K562 (cell line): Measurements from ENCODE around the gene RASD2. TPM values are rescaled to one million over a fixed set of nuclear protein-coding genes. Genes with fewer than 3 reads are reported as not detected.

Source experiments
- ATAC-seq: fragments of 200-7000 bp; cut with Tn5 transposase; 3 replicates; pipeline ENCODE4 v1.9.1; 2020; ENCODE audit warnings: moderate library complexity
- BruUV-seq: library from RNA; stranded (reverse); fragments of 400-500 nt; replicated peaks from 2 replicates; lab custom pipeline; 2021; lab: Mats Ljungman, UMichigan
- CTCF ChIA-PET: fragments of 300-600 bp; formaldehyde crosslinking; extraction: SDS; loops from one replicate; lab custom pipeline; 2021; ENCODE audit warnings: low intra/inter-chr PET ratio; lab: Yijun Ruan, JAX
- POLR2A ChIA-PET: fragments of 300-600, 350-650 bp; sonication (Branson Sonifier 250); formaldehyde crosslinking; extraction: SDS; loops from one replicate; lab custom pipeline; 2021; ENCODE audit warnings: antibody characterized with exemption, inconsistent platforms; lab: Yijun Ruan, JAX
- DNase-seq, 4 experiments: peaks; one replicate each; pipeline versions ENCODE4 v3.0.0 to v3.0.0-alpha.2; 2011 to 2018; ENCODE audit warnings: low spot score in 3 of 4, mixed read lengths in 3 of 4; ENCODE audit errors: extremely low read depth in 1 of 4
- FAIRE-seq: peaks from 2 replicates; lab custom pipeline; 2011; peaks lifted over from hg19 to GRCh38; lab: Jason Lieb, UNC
- H2AFZ ChIP-seq: 2 replicates; pipeline ENCODE4 v1.6.0; 2011; ENCODE audit warnings: low read depth, low read length, control low read depth, inconsistent platforms
- H3K27ac ChIP-seq: fragments of 200-600 bp; 3 replicates; pipeline ENCODE4 v1.8.0; 2011; ENCODE audit warnings: low read depth, mild to moderate bottlenecking, control low read depth, inconsistent platforms, low read length, moderate library complexity, mixed read lengths; ENCODE audit errors: extremely low read depth
- H3K27me3 ChIP-seq, 2 experiments: fragments of 300-600 bp in 1 of 2; 2 replicates in 1 of 2; 3 replicates in 1 of 2; pipeline versions ENCODE4 v1.6.0 to v1.8.0; 2011; ENCODE audit warnings: inconsistent platforms in 2 of 2, low read length in 2 of 2, mild to moderate bottlenecking in 1 of 2, mixed read lengths in 1 of 2, moderate library complexity in 1 of 2; ENCODE audit not compliant: control insufficient read depth in 2 of 2, insufficient read depth in 2 of 2
- H3K36me3 ChIP-seq: fragments of 300-600 bp; 3 replicates; pipeline ENCODE4 v1.8.0; 2011; ENCODE audit warnings: mild to moderate bottlenecking, low read length, inconsistent platforms; ENCODE audit not compliant: control insufficient read depth, insufficient read depth
- H3K4me1 ChIP-seq, 2 experiments: fragments of 200-600 bp in 1 of 2; replicated peaks in 1 of 2; 2 replicates in 1 of 2; 3 replicates in 1 of 2; pipeline versions ENCODE4 v1.5.1 to v1.8.0; 2011; ENCODE audit warnings: inconsistent platforms in 2 of 2, low read length in 2 of 2, mild to moderate bottlenecking in 1 of 2, mixed read lengths in 1 of 2, moderate library complexity in 1 of 2; ENCODE audit not compliant: control insufficient read depth in 2 of 2, insufficient read depth in 2 of 2
- H3K4me2 ChIP-seq: 2 replicates; pipeline ENCODE4 v1.6.1; 2011; ENCODE audit warnings: low read length, control low read depth, inconsistent platforms, mixed read lengths; ENCODE audit not compliant: insufficient read depth
- H3K4me3 ChIP-seq: fragments of 200-600 bp; sonication (generic), shearing (Covaris generic); 2 replicates; pipeline ENCODE4 v1.5.1; 2016; ENCODE audit warnings: control low read depth, inconsistent platforms
- H3K79me2 ChIP-seq: fragments of 200-600 bp; 3 replicates; pipeline ENCODE4 v1.8.0; 2011; ENCODE audit warnings: low read length, inconsistent platforms; ENCODE audit not compliant: control insufficient read depth, insufficient read depth
- H3K9ac ChIP-seq, 2 experiments: 2 replicates each; pipeline versions ENCODE4 v1.6.0 to v1.6.1; 2011; ENCODE audit warnings: low read depth in 2 of 2, low read length in 2 of 2, control low read depth in 1 of 2, inconsistent platforms in 1 of 2, mild to moderate bottlenecking in 1 of 2, mixed read lengths in 1 of 2; ENCODE audit not compliant: insufficient read depth in 1 of 2
- H3K9me1 ChIP-seq: one replicate; pipeline ENCODE4 v1.6.0; 2011; ENCODE audit warnings: inconsistent platforms, mild to moderate bottlenecking, low read length, moderate library complexity; ENCODE audit not compliant: control insufficient read depth, insufficient read depth
- H3K9me3 ChIP-seq: replicated peaks from 2 replicates; pipeline ENCODE4 v1.5.1; 2011; ENCODE audit warnings: low read depth, low read length, inconsistent platforms; ENCODE audit not compliant: control insufficient read depth, insufficient read depth
- H4K20me1 ChIP-seq: replicated peaks from 2 replicates; pipeline ENCODE4 v1.6.1; 2011; ENCODE audit warnings: low read length, inconsistent platforms, mixed read lengths; ENCODE audit not compliant: control insufficient read depth, insufficient read depth
- ARNT ChIP-seq, 2 experiments: fragments of 450-650 bp; IDR thresholded peaks; 2 replicates each; pipeline ENCODE4 v1.6.1; 2016; ENCODE audit warnings: mild to moderate bottlenecking in 1 of 2
- CBX2 ChIP-seq: fragments of 200-600 bp; sonication (generic); IDR thresholded peaks from one replicate; pipeline ENCODE4 v1.6.1; 2012; ENCODE audit warnings: mild to moderate bottlenecking, low read length, inconsistent platforms; ENCODE audit not compliant: insufficient read depth, poor library complexity, severe bottlenecking
- CUX1 ChIP-seq: fragments of 200-800 bp; sonication (Bioruptor generic); IDR thresholded peaks from 2 replicates; pipeline ENCODE4 v1.6.1; 2016; ENCODE audit warnings: missing genetic modification characterization, missing compliant biosample characterization
- HDAC8 ChIP-seq: fragments of 450-650 bp; IDR thresholded peaks from 2 replicates; pipeline ENCODE4 v1.6.1; 2016; ENCODE audit warnings: mild to moderate bottlenecking, missing genetic modification characterization, moderate library complexity, missing compliant biosample characterization
- HNRNPL ChIP-seq: fragments of 200-400 bp; formaldehyde crosslinking; IDR thresholded peaks from 2 replicates; pipeline ENCODE4 v1.6.1; 2017; ENCODE audit warnings: low read depth, mild to moderate bottlenecking, low read length
- LCOR ChIP-seq: sonication (generic); formaldehyde crosslinking; IDR thresholded peaks from 2 replicates; pipeline ENCODE4 v1.8.0; 2022; ENCODE audit warnings: mild to moderate bottlenecking, missing genetic modification reagents
- NFE2 ChIP-seq: IDR thresholded peaks from 2 replicates; pipeline ENCODE4 v1.6.1; 2014; ENCODE audit warnings: antibody characterized with exemption, low read depth
- RBM17 ChIP-seq: fragments of 200-400 bp; formaldehyde crosslinking; IDR thresholded peaks from 2 replicates; pipeline ENCODE4 v1.6.1; 2017; ENCODE audit warnings: low read depth, mild to moderate bottlenecking, low read length, borderline replicate concordance
- SAFB2 ChIP-seq: fragments of 200-400 bp; formaldehyde crosslinking; IDR thresholded peaks from 2 replicates; pipeline ENCODE4 v1.6.1; 2018; ENCODE audit warnings: borderline replicate concordance, low read length, low read depth, moderate library complexity; ENCODE audit not compliant: severe bottlenecking
- SREBF2 ChIP-seq: sonication (generic); formaldehyde crosslinking; IDR thresholded peaks from 2 replicates; pipeline ENCODE4 v1.4.0; 2020; ENCODE audit warnings: mild to moderate bottlenecking, missing genetic modification reagents
- ZNF79 ChIP-seq: fragments of 250-450 bp; sonication (Bioruptor Pico); IDR thresholded peaks from 2 replicates; pipeline ENCODE4 v1.4.0; 2020; ENCODE audit warnings: low read depth, mild to moderate bottlenecking, moderate library complexity
- WGBS: fragments of 100-300 bp; shearing (Covaris generic); methylation state at CpG from one replicate; pipeline ENCODE4 v1.1.6; 2016; ENCODE audit warnings: low coverage, mixed read lengths; ENCODE audit not compliant: insufficient coverage; ENCODE audit errors: missing lambda C conversion rate; 5-methylcytosine and 5-hydroxymethylcytosine counted together
- in situ Hi-C: fragments of 300-500 bp; cut with MboI; formaldehyde crosslinking; loops from 4 replicates; pipeline ENCODE4 v1.15.0; 2018; ENCODE audit warnings: inconsistent platforms, mixed read lengths
- intact Hi-C: fragments of 100-400 bp; cut with micrococcal nuclease; formaldehyde crosslinking; loops from 2 replicates; pipeline ENCODE4 v1.14.2; 2022
- polyA plus RNA-seq, 8 experiments: library from polyadenylated mRNA; depleted of rRNA in 4 of 8; stranded (reverse) in 5 of 8; unstranded in 3 of 8; fragments of >200 nt; fragmentation: Nextera tagmentation in 2 of 8; fragmentation: Illumina TruSeq in 1 of 8; extraction: Ambion mirVana in 2 of 8; extraction: Trizol in 1 of 8; gene quantifications; 2 replicates each; pipeline versions ENCODE4 v1.2.1 to v1.2.3, GENCODE V29; 2011 to 2014; ENCODE audit warnings: inconsistent platforms in 1 of 8, missing spikeins in 1 of 8
- total RNA-seq, 7 experiments: library from RNA; depleted of rRNA in 6 of 7; stranded (reverse); fragments of >200 nt in 6 of 7; fragmentation: Illumina TruSeq in 2 of 7; extraction: Trizol in 2 of 7; gene quantifications; 2 replicates each; pipeline versions ENCODE4 v1.2.1 to v1.2.3, GENCODE V29; 2011 to 2021; ENCODE audit warnings: low replicate concordance in 1 of 7
- TF ChIP-seq, protein P1 (sequence below): fragments of 250-450 bp; sonication (Bioruptor Pico); IDR thresholded peaks from 2 replicates; pipeline ENCODE4 v1.5.0; 2020; ENCODE audit warnings: mild to moderate bottlenecking, borderline replicate concordance
- TF ChIP-seq, protein P2 (sequence below): fragments of 450-650 bp; formaldehyde crosslinking; conservative IDR thresholded peaks from 2 replicates; pipeline ENCODE4 v1.4.0; 2022; ENCODE audit warnings: mild to moderate bottlenecking, missing genetic modification characterization

Gene RASD2
- total and polyA plus RNA-seq, 9 of the 15 experiments (the other 6 are each of a cell fraction or from before 2014, with no cell fraction given), result 0.05 TPM; not detected in 8

DNA sequence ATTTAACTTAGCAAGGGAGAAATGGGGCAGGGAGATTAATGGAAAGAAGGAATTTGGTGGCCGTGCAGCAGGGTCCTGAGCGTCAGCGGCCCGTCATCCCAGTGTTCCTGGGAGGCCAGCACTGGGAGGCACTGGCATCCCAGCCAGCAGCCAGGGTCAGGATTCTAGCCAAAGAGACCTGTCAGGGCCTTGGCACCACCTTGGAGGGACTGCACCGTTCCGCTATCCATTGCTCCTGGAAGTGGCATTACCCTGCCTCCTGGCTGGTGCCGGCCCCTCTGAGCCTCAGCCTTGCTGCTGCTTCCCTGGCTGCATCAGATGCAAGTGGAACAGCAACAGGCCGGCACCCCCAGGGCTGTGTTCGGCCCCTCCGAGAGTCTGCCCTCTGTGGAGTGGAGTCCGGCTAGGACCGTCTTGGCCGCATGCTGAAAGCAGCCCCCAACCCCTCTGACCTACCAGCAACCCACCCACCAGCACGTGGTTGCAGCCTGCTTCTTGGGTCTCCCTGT is 30.1 kb downstream of the RASD2 start:
- no peak for DNase-seq
- H3K79me2 ChIP-seq, result no peaks in the 10 kb centered on the region
- no peak for FAIRE-seq
- no peak overlapping the region for H3K4me2 ChIP-seq
- ChIA-PET POLR2A (no interaction called here), CTCF (no interaction called here)
- H3K9ac ChIP-seq, result no peak overlapping the region
- WGBS, result 7% methylated on average over 13 of the region's 14 CpGs
- BruUV-seq, result no TSS peak
- H3K27ac ChIP-seq, result no peak overlapping the region
- peaks cover 10 to 56% of the 10 kb centered on the region in 2 experiments; a peak in 4 of 5 replicates for H3K27me3 ChIP-seq
- H4K20me1 ChIP-seq, result no peaks in the 10 kb centered on the region
- in situ Hi-C loops (no loop called here), intact Hi-C loops (no loop called here)
- no peak overlapping the region for H2AFZ ChIP-seq
- H3K4me3 ChIP-seq, result no peak overlapping the region
- H3K36me3 ChIP-seq, result no peaks in the 10 kb centered on the region
- H3K4me1 ChIP-seq, result no peaks in the 10 kb centered on the region; a peak in 1 of 5 replicates
- TF ChIP-seq CBX2 (no peak), HDAC8 (tag) (no peak), RBM17 (no peak), NFE2 (no peak), HNRNPL (no peak), LCOR (CRISPR knock-in tag) (no peak), SAFB2 (no peak), ARNT (IDR thresholded peaks at IDR 0.05) (no peak), SREBF2 (no peak), CUX1 (CRISPR knock-in tag) (no peak), ZNF79 (CRISPR knock-in tag) (no peak)
- TF ChIP-seq, protein P1, sequence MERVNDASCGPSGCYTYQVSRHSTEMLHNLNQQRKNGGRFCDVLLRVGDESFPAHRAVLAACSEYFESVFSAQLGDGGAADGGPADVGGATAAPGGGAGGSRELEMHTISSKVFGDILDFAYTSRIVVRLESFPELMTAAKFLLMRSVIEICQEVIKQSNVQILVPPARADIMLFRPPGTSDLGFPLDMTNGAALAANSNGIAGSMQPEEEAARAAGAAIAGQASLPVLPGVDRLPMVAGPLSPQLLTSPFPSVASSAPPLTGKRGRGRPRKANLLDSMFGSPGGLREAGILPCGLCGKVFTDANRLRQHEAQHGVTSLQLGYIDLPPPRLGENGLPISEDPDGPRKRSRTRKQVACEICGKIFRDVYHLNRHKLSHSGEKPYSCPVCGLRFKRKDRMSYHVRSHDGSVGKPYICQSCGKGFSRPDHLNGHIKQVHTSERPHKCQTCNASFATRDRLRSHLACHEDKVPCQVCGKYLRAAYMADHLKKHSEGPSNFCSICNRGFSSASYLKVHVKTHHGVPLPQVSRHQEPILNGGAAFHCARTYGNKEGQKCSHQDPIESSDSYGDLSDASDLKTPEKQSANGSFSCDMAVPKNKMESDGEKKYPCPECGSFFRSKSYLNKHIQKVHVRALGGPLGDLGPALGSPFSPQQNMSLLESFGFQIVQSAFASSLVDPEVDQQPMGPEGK, result no peak
- TF ChIP-seq, protein P2, sequence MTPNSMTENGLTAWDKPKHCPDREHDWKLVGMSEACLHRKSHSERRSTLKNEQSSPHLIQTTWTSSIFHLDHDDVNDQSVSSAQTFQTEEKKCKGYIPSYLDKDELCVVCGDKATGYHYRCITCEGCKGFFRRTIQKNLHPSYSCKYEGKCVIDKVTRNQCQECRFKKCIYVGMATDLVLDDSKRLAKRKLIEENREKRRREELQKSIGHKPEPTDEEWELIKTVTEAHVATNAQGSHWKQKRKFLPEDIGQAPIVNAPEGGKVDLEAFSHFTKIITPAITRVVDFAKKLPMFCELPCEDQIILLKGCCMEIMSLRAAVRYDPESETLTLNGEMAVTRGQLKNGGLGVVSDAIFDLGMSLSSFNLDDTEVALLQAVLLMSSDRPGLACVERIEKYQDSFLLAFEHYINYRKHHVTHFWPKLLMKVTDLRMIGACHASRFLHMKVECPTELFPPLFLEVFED, result no peak
- no peaks in the 10 kb centered on the region for H3K9me1 ChIP-seq
- ATAC-seq, result no peak
- no peaks in the 10 kb centered on the region for H3K9me3 ChIP-seq
